ENCODE results near the gene LRRC56. TPM values are rescaled to one million over a fixed set of nuclear protein-coding genes. Genes with fewer than 3 reads are reported as not detected.

LRRC56 gene
- total and polyA plus RNA-seq, 9 of the 15 experiments (the other 6 are each of a cell fraction or from before 2014, with no cell fraction given) = 0.03 to 4.5 (median 1.0) TPM; not detected in 1

- no peak for TF ChIP-seq ZBTB11 (CRISPR knock-in tag; IDR thresholded peaks at IDR 0.05)
- no peak for TF ChIP-seq KAT7 (CRISPR knock-in tag; IDR thresholded peaks at IDR 0.05; ENCODE audit: borderline replicate concordance)
- TF ChIP-seq BCLAF1 (IDR thresholded peaks at IDR 0.05; ENCODE audit: borderline replicate concordance in 1 of 2, control insufficient read depth in 1 of 2, low read depth in 2 of 2, low read length in 1 of 2) = no peak
- no peak for TF ChIP-seq ZNF282 (CRISPR knock-in tag; IDR thresholded peaks at IDR 0.05)
- TF ChIP-seq ETS1 (conservative IDR thresholded peaks at IDR 0.05; ENCODE audit: control insufficient read depth, low read depth, low read length) = peak; percentile 55; the same call in 1 of the 2 replicates
- TF ChIP-seq HNRNPL (IDR thresholded peaks at IDR 0.05; ENCODE audit: low read depth, low read length) = peak; percentile 98
- TF ChIP-seq TFAP4 (CRISPR knock-in tag; IDR thresholded peaks at IDR 0.05; ENCODE audit: borderline replicate concordance) = peak; percentile 63; the same call in 1 of the 2 replicates
- TF ChIP-seq FOXP1 (CRISPR knock-in tag; IDR thresholded peaks at IDR 0.05) = 0 out of 2 replicates have a peak, but pooled peaks have one; percentile 53
- no peak for TF ChIP-seq TFE3 (CRISPR knock-in tag; IDR thresholded peaks at IDR 0.05)
- no peak for TF ChIP-seq PATZ1 (CRISPR knock-in tag; IDR thresholded peaks at IDR 0.05; ENCODE audit: borderline replicate concordance)
- TF ChIP-seq ZNF239 (CRISPR knock-in tag; IDR thresholded peaks at IDR 0.05) = no peak
These were observed at the start of gene LRRC56 (continued) for GRCh38 chr11:536841-537621.
